HepG2 (cell line): Measurements from ENCODE around the gene MIEF2. TPM values are rescaled to one million over a fixed set of nuclear protein-coding genes. Genes with fewer than 3 reads are reported as not detected.

ENCODE experiments used
- ATRX ChIP-seq: sonication (generic); formaldehyde crosslinking; IDR thresholded peaks from 2 replicates; pipeline ENCODE4 v1.4.0; 2020; ENCODE audit warnings: missing genetic modification reagents, borderline replicate concordance
- HOXD1 ChIP-seq: sonication (generic); formaldehyde crosslinking; IDR thresholded peaks from 2 replicates; pipeline ENCODE4 v1.5.0; 2020; ENCODE audit warnings: missing genetic modification reagents
- NFRKB ChIP-seq: fragments of 450-650 bp; IDR thresholded peaks from 2 replicates; pipeline ENCODE4 v1.6.1; 2017
- REL ChIP-seq: sonication (generic); formaldehyde crosslinking; conservative IDR thresholded peaks from 2 replicates; pipeline ENCODE4 v1.8.0; 2022; ENCODE audit warnings: mild to moderate bottlenecking, missing genetic modification reagents, moderate library complexity
- SMAD9 ChIP-seq: sonication (generic); formaldehyde crosslinking; IDR thresholded peaks from 2 replicates; pipeline ENCODE4 v1.5.1; 2020; ENCODE audit warnings: mild to moderate bottlenecking, missing genetic modification reagents
- SNAI1 ChIP-seq: sonication (generic); formaldehyde crosslinking; IDR thresholded peaks from 2 replicates; pipeline ENCODE4 v1.5.0; 2020; ENCODE audit warnings: mild to moderate bottlenecking, missing genetic modification reagents, borderline replicate concordance
- SYNCRIP ChIP-seq: fragments of 200-400 bp; formaldehyde crosslinking; IDR thresholded peaks from 2 replicates; pipeline ENCODE4 v1.6.1; 2018; ENCODE audit warnings: mild to moderate bottlenecking, low read depth, low read length; ENCODE audit not compliant: insufficient read depth
- ZBTB3 ChIP-seq: sonication (generic); formaldehyde crosslinking; IDR thresholded peaks from 2 replicates; pipeline ENCODE4 v1.4.0; 2020; ENCODE audit warnings: low read depth, mild to moderate bottlenecking, moderate library complexity, missing genetic modification reagents, borderline replicate concordance
- ZMYM3 ChIP-seq: sonication (generic); formaldehyde crosslinking; IDR thresholded peaks from 2 replicates; pipeline ENCODE4 v1.5.1; 2020; ENCODE audit warnings: mild to moderate bottlenecking, missing genetic modification reagents
- ZNF282 ChIP-seq: fragments of 450-650 bp; IDR thresholded peaks from 2 replicates; pipeline ENCODE4 v1.6.1; 2018; ENCODE audit not compliant: partially characterized antibody
- ZNF7 ChIP-seq: IDR thresholded peaks from 2 replicates; pipeline ENCODE4 v1.6.1; 2016; ENCODE audit warnings: missing biosample characterization, missing genetic modification reagents
- ZNF709 ChIP-seq: sonication (generic); formaldehyde crosslinking; IDR thresholded peaks from 2 replicates; pipeline ENCODE4 v1.5.0; 2020; ENCODE audit warnings: mild to moderate bottlenecking, missing genetic modification reagents
- ZNF713 ChIP-seq: sonication (generic); formaldehyde crosslinking; IDR thresholded peaks from 2 replicates; pipeline ENCODE4 v1.4.0; 2020; ENCODE audit warnings: mild to moderate bottlenecking, missing genetic modification reagents
- ZNF724P ChIP-seq: sonication (generic); formaldehyde crosslinking; IDR thresholded peaks from 2 replicates; pipeline ENCODE4 v1.8.0; 2022; ENCODE audit warnings: missing genetic modification reagents, borderline replicate concordance
- ZNF761 ChIP-seq: sonication (generic); formaldehyde crosslinking; conservative IDR thresholded peaks from 2 replicates; pipeline ENCODE4 v1.4.0; 2020; ENCODE audit warnings: mild to moderate bottlenecking, missing genetic modification reagents
- polyA plus RNA-seq, 8 experiments: library from polyadenylated mRNA; depleted of rRNA in 3 of 8; stranded (reverse) in 7 of 8; unstranded in 1 of 8; fragments of >200 nt; fragmentation: Illumina TruSeq in 4 of 8; extraction: Trizol in 4 of 8; gene quantifications; 2 replicates each; pipeline versions ENCODE4 v1.2.1 to v1.2.3, GENCODE V29; 2011 to 2016; ENCODE audit warnings: low read depth in 4 of 8, missing spikeins in 1 of 8, mixed read lengths in 1 of 8; ENCODE audit not compliant: insufficient read depth in 1 of 8
- total RNA-seq, 5 experiments: library from RNA; depleted of rRNA; stranded (reverse); fragments of >200 nt; fragmentation: Illumina TruSeq; extraction: Trizol; gene quantifications; 2 replicates each; pipeline ENCODE4 v1.2.3, GENCODE V29; 2016; ENCODE audit warnings: low read depth in 1 of 5
- TF ChIP-seq, protein P1 (sequence below): sonication (generic); formaldehyde crosslinking; IDR thresholded peaks from 2 replicates; pipeline ENCODE4 v1.5.0; 2020; ENCODE audit warnings: mild to moderate bottlenecking, missing genetic modification reagents
- TF ChIP-seq, protein P2 (sequence below), 2 experiments: sonication (generic) in 1 of 2; formaldehyde crosslinking in 1 of 2; IDR thresholded peaks; 2 replicates each; pipeline versions ENCODE4 v1.6.1 to v1.9.0; 2014 to 2022; ENCODE audit warnings: antibody characterized with exemption in 1 of 2, borderline replicate concordance in 1 of 2, inconsistent platforms in 1 of 2, low read depth in 1 of 2, missing genetic modification reagents in 1 of 2
- TF ChIP-seq, protein P3 (sequence below): sonication (generic); formaldehyde crosslinking; IDR thresholded peaks from 2 replicates; pipeline ENCODE4 v1.4.0; 2020; ENCODE audit warnings: missing genetic modification reagents

MIEF2 gene
- total and polyA plus RNA-seq, 2 of the 13 experiments (the other 11 are each of a cell fraction or from before 2014, with no cell fraction given) = 6.0 to 8.0 TPM

DNA sequence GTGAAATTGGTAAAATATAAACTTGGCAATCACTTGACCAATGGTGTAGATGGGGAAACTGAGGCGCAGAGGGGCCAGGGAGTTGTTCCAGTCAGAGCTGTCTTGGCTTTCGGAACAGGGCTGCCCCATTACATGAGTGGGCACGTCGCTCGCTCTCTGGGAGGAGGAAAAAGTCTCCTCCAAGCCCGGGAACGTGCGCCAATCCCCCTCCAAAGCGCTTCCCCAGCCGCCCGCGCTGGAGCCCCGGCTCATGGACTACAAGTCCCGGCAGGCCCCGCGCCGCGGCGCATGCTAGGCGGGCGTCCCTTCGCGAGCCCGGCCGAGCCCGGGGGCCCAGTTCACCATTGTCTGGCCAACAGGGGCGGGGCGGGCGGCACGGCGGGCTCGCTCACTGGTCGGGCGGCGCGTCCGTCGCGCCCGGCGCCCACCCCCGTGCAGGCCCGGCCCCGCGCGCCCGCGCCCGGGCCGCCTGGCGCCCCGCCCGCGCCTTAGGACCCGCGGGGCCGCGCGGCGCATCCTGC is 35.3 kb upstream of the MIEF2 start, which contains the start of gene LLGL1 (continued):
- TF ChIP-seq SYNCRIP (no peak), ZNF761 (CRISPR knock-in tag) (no peak), NFRKB (no peak), SMAD9 (CRISPR knock-in tag) (no peak), ZNF709 (CRISPR knock-in tag) (no peak), ZNF7 (no peak), REL (CRISPR knock-in tag) (no peak), ZNF724P (CRISPR knock-in tag) (no peak), ZMYM3 (CRISPR knock-in tag) (no peak), ATRX (CRISPR knock-in tag) (no peak), ZNF282 (no peak), SNAI1 (CRISPR knock-in tag) (no peak), ZNF713 (no peak), HOXD1 (CRISPR knock-in tag) (no peak), ZBTB3 (CRISPR knock-in tag) (no peak)
- TF ChIP-seq, protein P1, sequence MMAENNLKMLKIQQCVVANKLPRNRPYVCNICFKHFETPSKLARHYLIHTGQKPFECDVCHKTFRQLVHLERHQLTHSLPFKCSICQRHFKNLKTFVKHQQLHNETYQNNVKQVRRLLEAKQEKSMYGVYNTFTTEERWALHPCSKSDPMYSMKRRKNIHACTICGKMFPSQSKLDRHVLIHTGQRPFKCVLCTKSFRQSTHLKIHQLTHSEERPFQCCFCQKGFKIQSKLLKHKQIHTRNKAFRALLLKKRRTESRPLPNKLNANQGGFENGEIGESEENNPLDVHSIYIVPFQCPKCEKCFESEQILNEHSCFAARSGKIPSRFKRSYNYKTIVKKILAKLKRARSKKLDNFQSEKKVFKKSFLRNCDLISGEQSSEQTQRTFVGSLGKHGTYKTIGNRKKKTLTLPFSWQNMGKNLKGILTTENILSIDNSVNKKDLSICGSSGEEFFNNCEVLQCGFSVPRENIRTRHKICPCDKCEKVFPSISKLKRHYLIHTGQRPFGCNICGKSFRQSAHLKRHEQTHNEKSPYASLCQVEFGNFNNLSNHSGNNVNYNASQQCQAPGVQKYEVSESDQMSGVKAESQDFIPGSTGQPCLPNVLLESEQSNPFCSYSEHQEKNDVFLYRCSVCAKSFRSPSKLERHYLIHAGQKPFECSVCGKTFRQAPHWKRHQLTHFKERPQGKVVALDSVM (CRISPR knock-in tag) = no peak
- TF ChIP-seq, protein P2, sequence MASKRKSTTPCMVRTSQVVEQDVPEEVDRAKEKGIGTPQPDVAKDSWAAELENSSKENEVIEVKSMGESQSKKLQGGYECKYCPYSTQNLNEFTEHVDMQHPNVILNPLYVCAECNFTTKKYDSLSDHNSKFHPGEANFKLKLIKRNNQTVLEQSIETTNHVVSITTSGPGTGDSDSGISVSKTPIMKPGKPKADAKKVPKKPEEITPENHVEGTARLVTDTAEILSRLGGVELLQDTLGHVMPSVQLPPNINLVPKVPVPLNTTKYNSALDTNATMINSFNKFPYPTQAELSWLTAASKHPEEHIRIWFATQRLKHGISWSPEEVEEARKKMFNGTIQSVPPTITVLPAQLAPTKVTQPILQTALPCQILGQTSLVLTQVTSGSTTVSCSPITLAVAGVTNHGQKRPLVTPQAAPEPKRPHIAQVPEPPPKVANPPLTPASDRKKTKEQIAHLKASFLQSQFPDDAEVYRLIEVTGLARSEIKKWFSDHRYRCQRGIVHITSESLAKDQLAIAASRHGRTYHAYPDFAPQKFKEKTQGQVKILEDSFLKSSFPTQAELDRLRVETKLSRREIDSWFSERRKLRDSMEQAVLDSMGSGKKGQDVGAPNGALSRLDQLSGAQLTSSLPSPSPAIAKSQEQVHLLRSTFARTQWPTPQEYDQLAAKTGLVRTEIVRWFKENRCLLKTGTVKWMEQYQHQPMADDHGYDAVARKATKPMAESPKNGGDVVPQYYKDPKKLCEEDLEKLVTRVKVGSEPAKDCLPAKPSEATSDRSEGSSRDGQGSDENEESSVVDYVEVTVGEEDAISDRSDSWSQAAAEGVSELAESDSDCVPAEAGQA (IDR thresholded peaks at IDR 0.05; ENCODE audit: low read depth) = no peak
- TF ChIP-seq, protein P2 (CRISPR knock-in tag; IDR thresholded peaks at IDR 0.05; ENCODE audit: borderline replicate concordance) = no peak
- TF ChIP-seq, protein P3, sequence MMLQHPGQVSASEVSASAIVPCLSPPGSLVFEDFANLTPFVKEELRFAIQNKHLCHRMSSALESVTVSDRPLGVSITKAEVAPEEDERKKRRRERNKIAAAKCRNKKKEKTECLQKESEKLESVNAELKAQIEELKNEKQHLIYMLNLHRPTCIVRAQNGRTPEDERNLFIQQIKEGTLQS = no peak
